Keratinocyte (primary cell): ENCODE measurements around the gene FEM1B.

Source experiments
- CTCF ChIP-seq, 3 experiments: IDR thresholded peaks in 1 of 3; conservative IDR thresholded peaks in 1 of 3; optimal IDR thresholded peaks in 1 of 3; 2 replicates in 2 of 3; 3 replicates in 1 of 3; pipeline versions ENCODE3 to v1.5.1; 2011; ENCODE audit warnings: low read length in 3 of 3, mild to moderate bottlenecking in 3 of 3, moderate library complexity in 2 of 3, control low read depth in 1 of 3, inconsistent platforms in 1 of 3; ENCODE audit not compliant: insufficient read depth in 2 of 3; ENCODE audit errors: extremely low read depth in 1 of 3
- EZH2 ChIP-seq: IDR thresholded peaks from one replicate; pipeline ENCODE4 v1.6.1; 2012; ENCODE audit warnings: inconsistent platforms, mild to moderate bottlenecking, low read length, moderate library complexity

- TF ChIP-seq CTCF (optimal IDR thresholded peaks at IDR 0.05 in 1 of 3, IDR thresholded peaks at IDR 0.05 in 1 of 3, conservative IDR thresholded peaks at IDR 0.05 in 1 of 3; ENCODE audit: extremely low read depth in 1 of 3, insufficient read depth in 2 of 3, low read length in 3 of 3) (no peak), EZH2 (no peak)
Observed at GRCh38 chr15:68337826-68338225, 60.3 kb downstream of the FEM1B start.
